ENCODE data around the gene HMX1.

GRCh38 chr4:8860096-8860891, 11.3 kb downstream of the HMX1 start:
- TF ChIP-seq, protein P1, sequence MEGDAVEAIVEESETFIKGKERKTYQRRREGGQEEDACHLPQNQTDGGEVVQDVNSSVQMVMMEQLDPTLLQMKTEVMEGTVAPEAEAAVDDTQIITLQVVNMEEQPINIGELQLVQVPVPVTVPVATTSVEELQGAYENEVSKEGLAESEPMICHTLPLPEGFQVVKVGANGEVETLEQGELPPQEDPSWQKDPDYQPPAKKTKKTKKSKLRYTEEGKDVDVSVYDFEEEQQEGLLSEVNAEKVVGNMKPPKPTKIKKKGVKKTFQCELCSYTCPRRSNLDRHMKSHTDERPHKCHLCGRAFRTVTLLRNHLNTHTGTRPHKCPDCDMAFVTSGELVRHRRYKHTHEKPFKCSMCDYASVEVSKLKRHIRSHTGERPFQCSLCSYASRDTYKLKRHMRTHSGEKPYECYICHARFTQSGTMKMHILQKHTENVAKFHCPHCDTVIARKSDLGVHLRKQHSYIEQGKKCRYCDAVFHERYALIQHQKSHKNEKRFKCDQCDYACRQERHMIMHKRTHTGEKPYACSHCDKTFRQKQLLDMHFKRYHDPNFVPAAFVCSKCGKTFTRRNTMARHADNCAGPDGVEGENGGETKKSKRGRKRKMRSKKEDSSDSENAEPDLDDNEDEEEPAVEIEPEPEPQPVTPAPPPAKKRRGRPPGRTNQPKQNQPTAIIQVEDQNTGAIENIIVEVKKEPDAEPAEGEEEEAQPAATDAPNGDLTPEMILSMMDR (IDR thresholded peaks at IDR 0.05) = no peak
- TF ChIP-seq EP300 (IDR thresholded peaks at IDR 0.05) = no peak
- no peak for TF ChIP-seq POLR2A (IDR thresholded peaks at IDR 0.05)
